ENCODE data around the gene CTDSP1. TPM values are rescaled to one million over a fixed set of nuclear protein-coding genes. Genes with fewer than 3 reads are reported as not detected.

The CTDSP1 gene
- total and polyA plus RNA-seq, 10 donors, result 65.6 to 184 (median 135) TPM

DNA sequence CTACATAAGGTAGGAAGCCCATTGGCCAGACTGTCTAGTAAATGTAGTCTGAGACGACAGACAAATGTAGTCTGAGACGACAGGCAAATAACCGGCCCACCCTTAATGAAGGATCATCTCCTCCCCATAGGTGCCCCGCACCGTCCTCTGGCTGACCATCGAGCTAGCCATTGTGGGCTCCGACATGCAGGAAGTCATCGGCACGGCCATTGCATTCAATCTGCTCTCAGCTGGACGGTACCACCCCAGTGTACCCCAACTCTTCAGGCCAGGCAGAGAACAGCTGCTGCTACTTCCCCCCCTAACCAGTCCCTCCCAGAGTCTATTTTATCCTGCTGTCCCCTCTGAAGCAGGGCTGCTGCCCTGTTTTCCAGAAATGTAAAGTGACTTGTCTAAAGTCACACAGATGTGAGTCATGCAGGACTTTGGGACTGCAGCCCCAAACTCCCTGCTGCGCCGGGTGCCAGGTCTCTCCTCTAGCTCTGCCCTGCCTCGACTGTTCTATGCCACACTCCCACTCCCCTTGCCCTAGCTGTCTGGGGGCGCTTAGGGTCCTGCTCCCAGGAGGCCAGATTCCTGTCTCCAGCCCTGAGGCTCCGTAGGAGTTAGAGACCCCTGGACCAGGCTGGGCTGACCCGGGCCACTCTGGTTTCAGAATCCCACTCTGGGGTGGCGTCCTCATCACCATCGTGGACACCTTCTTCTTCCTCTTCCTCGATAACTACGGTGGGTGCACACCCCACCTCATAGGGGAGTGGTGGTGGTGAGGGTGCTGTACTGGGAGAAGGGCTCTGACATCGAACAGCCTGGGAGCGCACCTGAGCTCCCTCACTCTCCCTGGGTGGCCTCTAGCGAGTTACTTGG is 12.9 kb upstream of the CTDSP1 start:
- H3K27ac ChIP-seq, result peak overlapping the region in 6 of 8 donors; percentile 9 to 81 (median 54)
- peak; percentile 72 for DNase-seq
- 73 to 82% (median 75%) methylated on average over 20 to 23 of the region's 23 CpGs for WGBS, 5 donors
- H3K4me1 ChIP-seq, result peaks cover 0 to 63% (median 16%) of the 10 kb centered on the region in 6 donors
- TF ChIP-seq POLR2AphosphoS5 (IDR thresholded peaks at IDR 0.05) (peak in 1 of 3 donors; percentile 61), POLR2A (IDR thresholded peaks at IDR 0.05) (no peak)
- H3K9me3 ChIP-seq, result no peaks in the 10 kb centered on the region
- H3K36me3 ChIP-seq, result peaks cover 0 to 78% (median 0%) of the 10 kb centered on the region in 6 donors
- peaks cover 0 to 11% (median 0%) of the 10 kb centered on the region in 7 donors for H3K27me3 ChIP-seq (replicated peaks in 1 of 7)
- peak overlapping the region in 4 of 8 donors; percentile 27 to 61 (median 34) for H3K4me3 ChIP-seq
- intact Hi-C loops (cut with DNase I; ENCODE audit: low total_unique reads), result no loop called here

DNA sequence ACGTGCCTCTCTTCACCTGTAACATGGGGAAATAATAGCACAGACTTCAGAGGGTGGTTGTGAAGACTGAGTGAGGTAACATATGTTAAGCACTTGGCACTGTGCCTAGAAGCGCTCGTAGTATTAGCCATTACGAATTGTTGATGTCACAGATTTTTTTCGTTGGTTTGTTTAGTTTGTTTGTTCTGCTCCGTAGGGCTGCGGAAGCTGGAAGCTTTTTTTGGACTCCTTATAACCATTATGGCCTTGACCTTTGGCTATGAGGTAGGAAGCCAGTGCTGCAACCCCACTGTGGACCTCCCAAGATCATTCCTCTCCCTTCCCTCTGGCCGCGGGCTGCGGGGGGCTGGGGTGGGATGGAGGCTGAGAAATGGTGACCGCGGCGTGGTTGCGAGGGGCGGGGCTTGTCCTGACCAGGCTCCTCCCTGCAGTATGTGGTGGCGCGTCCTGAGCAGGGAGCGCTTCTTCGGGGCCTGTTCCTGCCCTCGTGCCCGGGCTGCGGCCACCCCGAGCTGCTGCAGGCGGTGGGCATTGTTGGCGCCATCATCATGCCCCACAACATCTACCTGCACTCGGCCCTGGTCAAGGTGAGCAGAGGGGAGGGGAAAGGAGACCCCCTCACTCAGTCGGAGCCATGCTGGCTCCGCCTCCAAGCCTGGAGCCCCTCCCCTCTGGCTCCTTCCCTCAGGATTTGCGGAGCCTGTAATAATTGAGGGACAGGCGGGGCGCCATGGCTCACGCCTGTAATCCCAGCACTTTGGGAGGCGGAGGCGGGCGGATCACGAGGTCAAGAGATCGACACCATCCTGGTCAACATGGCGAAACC is 12.1 kb upstream of the CTDSP1 start:
- Histone ChIP-seq H3K9me3 (no peaks in the 10 kb centered on the region), H3K36me3 (peaks cover 0 to 87% (median 0%) of the 10 kb centered on the region in 6 donors), H3K27ac (peak overlapping the region in 7 of 8 donors; percentile 9 to 81 (median 64)), H3K27me3 (replicated peaks in 1 of 7) (peaks cover 0 to 11% (median 0%) of the 10 kb centered on the region in 7 donors), H3K4me3 (peak overlapping the region; percentile 2 to 61 (median 28)), H3K4me1 (peaks cover 0 to 70% (median 16%) of the 10 kb centered on the region in 6 donors)
- intact Hi-C loops (cut with DNase I; ENCODE audit: low total_unique reads), result no loop called here
- DNase-seq, result peak; percentile 85
- 16 to 25% (median 20%) methylated on average over 30 to 38 of the region's 38 CpGs for WGBS, 5 donors
- TF ChIP-seq, protein P1, sequence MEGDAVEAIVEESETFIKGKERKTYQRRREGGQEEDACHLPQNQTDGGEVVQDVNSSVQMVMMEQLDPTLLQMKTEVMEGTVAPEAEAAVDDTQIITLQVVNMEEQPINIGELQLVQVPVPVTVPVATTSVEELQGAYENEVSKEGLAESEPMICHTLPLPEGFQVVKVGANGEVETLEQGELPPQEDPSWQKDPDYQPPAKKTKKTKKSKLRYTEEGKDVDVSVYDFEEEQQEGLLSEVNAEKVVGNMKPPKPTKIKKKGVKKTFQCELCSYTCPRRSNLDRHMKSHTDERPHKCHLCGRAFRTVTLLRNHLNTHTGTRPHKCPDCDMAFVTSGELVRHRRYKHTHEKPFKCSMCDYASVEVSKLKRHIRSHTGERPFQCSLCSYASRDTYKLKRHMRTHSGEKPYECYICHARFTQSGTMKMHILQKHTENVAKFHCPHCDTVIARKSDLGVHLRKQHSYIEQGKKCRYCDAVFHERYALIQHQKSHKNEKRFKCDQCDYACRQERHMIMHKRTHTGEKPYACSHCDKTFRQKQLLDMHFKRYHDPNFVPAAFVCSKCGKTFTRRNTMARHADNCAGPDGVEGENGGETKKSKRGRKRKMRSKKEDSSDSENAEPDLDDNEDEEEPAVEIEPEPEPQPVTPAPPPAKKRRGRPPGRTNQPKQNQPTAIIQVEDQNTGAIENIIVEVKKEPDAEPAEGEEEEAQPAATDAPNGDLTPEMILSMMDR (IDR thresholded peaks at IDR 0.05 in 8 of 11, conservative IDR thresholded peaks at IDR 0.05 in 3 of 11), result no peak
- peak; percentile 4 to 84 (median 66) for TF ChIP-seq POLR2AphosphoS5 (IDR thresholded peaks at IDR 0.05)

DNA sequence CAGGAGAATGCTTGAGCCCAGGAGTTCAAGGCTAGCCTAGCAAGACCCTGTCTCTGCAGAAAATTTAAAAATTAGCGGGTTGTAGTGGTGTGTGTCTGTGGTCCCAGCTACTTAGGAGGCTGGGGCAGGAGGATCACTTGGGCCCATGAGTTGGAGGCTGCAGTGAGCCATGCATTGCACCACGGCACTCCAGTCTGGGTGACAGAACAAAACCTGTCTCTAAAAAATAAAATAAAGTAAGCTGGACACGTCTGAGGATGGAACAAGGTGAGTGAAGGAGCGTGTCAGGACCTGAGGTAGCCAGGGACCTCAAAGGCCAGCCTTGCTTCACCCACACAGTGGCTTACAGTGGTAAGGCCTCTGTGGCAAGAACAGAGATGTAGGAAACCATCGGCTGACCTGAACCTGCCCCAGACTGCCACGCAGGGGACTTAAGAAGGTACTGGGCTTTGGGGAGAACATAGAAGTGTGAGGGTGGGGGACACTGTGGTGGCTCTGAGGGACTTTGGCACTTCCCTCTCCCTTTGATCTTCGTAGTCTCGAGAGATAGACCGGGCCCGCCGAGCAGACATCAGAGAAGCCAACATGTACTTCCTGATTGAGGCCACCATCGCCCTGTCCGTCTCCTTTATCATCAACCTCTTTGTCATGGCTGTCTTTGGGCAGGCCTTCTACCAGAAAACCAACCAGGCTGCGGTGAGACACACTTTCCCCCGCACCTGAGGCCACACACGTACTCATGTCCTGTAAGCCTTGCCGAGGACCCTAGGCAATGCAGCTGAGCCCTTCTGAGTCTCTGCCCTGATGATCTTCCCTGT is 10.1 kb upstream of the CTDSP1 start:
- Histone ChIP-seq H3K36me3 (peaks cover 0 to 100% (median 0%) of the 10 kb centered on the region in 6 donors), H3K4me1 (peaks cover 0 to 86% (median 26%) of the 10 kb centered on the region in 6 donors), H3K4me3 (no peak overlapping the region), H3K27ac (peak overlapping the region in 2 of 8 donors; percentile 77 to 81), H3K27me3 (replicated peaks in 1 of 7) (peaks cover 0 to 11% (median 0%) of the 10 kb centered on the region in 7 donors), H3K9me3 (no peaks in the 10 kb centered on the region)
- intact Hi-C loops (cut with DNase I; ENCODE audit: low total_unique reads), result loop anchor here (10.0 kb wide), 1 partner anchor 95 kb away; the partner anchor contains the start of gene TMBIM1
- 82 to 92% (median 86%) methylated on average over 17 of the region's 17 CpGs for WGBS, 5 donors
- TF ChIP-seq POLR2AphosphoS5 (IDR thresholded peaks at IDR 0.05), result peak in 1 of 3 donors; percentile 35
- TF ChIP-seq, protein P1 (IDR thresholded peaks at IDR 0.05 in 8 of 11, conservative IDR thresholded peaks at IDR 0.05 in 3 of 11), result no peak
- DNase-seq, result no peak

DNA sequence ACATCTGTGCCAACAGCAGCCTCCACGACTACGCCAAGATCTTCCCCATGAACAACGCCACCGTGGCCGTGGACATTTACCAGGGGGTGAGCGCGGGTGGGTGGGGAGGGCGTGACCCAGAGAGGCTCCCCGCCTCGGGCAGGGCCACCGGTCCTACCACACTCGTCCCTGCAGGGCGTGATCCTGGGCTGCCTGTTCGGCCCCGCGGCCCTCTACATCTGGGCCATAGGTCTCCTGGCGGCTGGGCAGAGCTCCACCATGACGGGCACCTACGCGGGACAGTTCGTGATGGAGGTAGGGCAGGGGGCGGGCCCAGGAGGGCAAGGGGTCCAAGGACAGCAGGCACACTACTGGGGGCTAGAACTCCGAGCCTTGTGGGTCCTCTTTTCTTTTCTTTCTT is 8.5 kb upstream of the CTDSP1 start:
- Histone ChIP-seq H3K9me3 (no peaks in the 10 kb centered on the region), H3K36me3 (peaks cover 0 to 96% (median 0%) of the 10 kb centered on the region in 6 donors), H3K27me3 (replicated peaks in 1 of 7) (peaks cover 0 to 11% (median 0%) of the 10 kb centered on the region in 7 donors), H3K4me1 (peaks cover 7 to 85% (median 40%) of the 10 kb centered on the region in 6 donors), H3K4me3 (no peak overlapping the region), H3K27ac (no peak overlapping the region)
- WGBS, 5 donors, result 95 to 98% (median 97%) methylated on average over 17 to 23 of the region's 23 CpGs
- TF ChIP-seq POLR2AphosphoS5 (IDR thresholded peaks at IDR 0.05) (peak in 2 of 3 donors; percentile 36 to 73), POLR2A (IDR thresholded peaks at IDR 0.05) (no peak)
- TF ChIP-seq, protein P1 (IDR thresholded peaks at IDR 0.05 in 8 of 11, conservative IDR thresholded peaks at IDR 0.05 in 3 of 11), result no peak
- intact Hi-C loops (cut with DNase I; ENCODE audit: low total_unique reads), result loop anchor here (10.0 kb wide), 1 partner anchor 96 kb away; the partner anchor contains the start of gene TMBIM1
- DNase-seq, result no peak

All from spleen (tissue), 11 donors.